Neural cell (in vitro differentiated cells): ENCODE results near the gene TRIM14.

Experiments
- CTCF ChIP-seq: fragments of 450-650 bp; IDR thresholded peaks from 2 replicates; pipeline ENCODE4 v1.5.1; 2014; ENCODE audit warnings: antibody characterized with exemption, mild to moderate bottlenecking, moderate library complexity; ENCODE audit not compliant: poor library complexity, severe bottlenecking
- EP300 ChIP-seq: fragments of 450-650 bp; conservative IDR thresholded peaks from 2 replicates; pipeline ENCODE4 v1.6.1; 2014; ENCODE audit warnings: antibody characterized with exemption, mild to moderate bottlenecking, moderate library complexity; ENCODE audit not compliant: poor library complexity, severe bottlenecking
- POLR2AphosphoS5 ChIP-seq: IDR thresholded peaks from 2 replicates; pipeline ENCODE4 v1.6.1; 2012
- SMC3 ChIP-seq: fragments of 450-650 bp; conservative IDR thresholded peaks from 2 replicates; pipeline ENCODE4 v1.6.1; 2014; ENCODE audit warnings: antibody characterized with exemption, mild to moderate bottlenecking, moderate library complexity; ENCODE audit not compliant: poor library complexity
- TF ChIP-seq, protein P1 (sequence below): IDR thresholded peaks from 2 replicates; pipeline ENCODE4 v1.6.1; 2012; ENCODE audit warnings: borderline replicate concordance

DNA sequence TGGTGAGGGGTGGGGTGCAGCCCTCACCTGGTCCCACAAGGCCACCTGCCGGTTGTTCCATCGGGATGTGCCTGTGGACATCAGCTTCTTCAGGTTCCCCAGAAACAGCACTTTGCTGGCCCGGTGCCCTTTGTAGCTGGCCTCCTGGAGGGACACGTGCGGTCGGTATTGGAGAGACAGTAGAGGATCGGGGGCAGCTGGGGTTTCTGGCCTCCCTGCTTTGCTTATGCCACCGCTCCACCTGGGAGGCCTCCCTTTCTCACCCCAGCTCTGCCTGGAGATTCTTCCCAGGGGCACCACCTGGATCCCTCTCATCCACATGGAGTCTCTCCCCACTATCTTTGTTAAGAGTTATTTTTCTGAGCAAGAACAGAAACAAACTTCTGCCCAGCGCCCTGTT lies 13.1 kb upstream of the TRIM14 start:
- no peak for TF ChIP-seq SMC3
- no peak for TF ChIP-seq CTCF
- TF ChIP-seq EP300: no peak
- TF ChIP-seq POLR2AphosphoS5: no peak
- TF ChIP-seq, protein P1, sequence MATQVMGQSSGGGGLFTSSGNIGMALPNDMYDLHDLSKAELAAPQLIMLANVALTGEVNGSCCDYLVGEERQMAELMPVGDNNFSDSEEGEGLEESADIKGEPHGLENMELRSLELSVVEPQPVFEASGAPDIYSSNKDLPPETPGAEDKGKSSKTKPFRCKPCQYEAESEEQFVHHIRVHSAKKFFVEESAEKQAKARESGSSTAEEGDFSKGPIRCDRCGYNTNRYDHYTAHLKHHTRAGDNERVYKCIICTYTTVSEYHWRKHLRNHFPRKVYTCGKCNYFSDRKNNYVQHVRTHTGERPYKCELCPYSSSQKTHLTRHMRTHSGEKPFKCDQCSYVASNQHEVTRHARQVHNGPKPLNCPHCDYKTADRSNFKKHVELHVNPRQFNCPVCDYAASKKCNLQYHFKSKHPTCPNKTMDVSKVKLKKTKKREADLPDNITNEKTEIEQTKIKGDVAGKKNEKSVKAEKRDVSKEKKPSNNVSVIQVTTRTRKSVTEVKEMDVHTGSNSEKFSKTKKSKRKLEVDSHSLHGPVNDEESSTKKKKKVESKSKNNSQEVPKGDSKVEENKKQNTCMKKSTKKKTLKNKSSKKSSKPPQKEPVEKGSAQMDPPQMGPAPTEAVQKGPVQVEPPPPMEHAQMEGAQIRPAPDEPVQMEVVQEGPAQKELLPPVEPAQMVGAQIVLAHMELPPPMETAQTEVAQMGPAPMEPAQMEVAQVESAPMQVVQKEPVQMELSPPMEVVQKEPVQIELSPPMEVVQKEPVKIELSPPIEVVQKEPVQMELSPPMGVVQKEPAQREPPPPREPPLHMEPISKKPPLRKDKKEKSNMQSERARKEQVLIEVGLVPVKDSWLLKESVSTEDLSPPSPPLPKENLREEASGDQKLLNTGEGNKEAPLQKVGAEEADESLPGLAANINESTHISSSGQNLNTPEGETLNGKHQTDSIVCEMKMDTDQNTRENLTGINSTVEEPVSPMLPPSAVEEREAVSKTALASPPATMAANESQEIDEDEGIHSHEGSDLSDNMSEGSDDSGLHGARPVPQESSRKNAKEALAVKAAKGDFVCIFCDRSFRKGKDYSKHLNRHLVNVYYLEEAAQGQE: no peak
